GM18508 (cell line): Measurements from ENCODE around the gene NUDT3.

ENCODE experiments used
- ATAC-seq: cut with Tn5 transposase; IDR thresholded peaks from one replicate; pipeline ENCODE4 v1.9.1; 2021; ENCODE audit warnings: moderate number of reproducible peaks; ENCODE audit not compliant: insufficient read depth, unreplicated experiment

NUDT3 gene

GRCh38 chr6:34231566-34232336 is 160.7 kb downstream of the NUDT3 start:
- no peak for ATAC-seq

- ATAC-seq = no peak
Measured at GRCh38 chr6:34230653-34231371, 161.7 kb downstream of the NUDT3 start.

GRCh38 chr6:34229877-34230276 is 162.6 kb downstream of the NUDT3 start:
- ATAC-seq = no peak
